ENCODE measurements around the gene ERP27. TPM values are rescaled to one million over a fixed set of nuclear protein-coding genes. Genes with fewer than 3 reads are reported as not detected.

ERP27 gene
- total and polyA plus RNA-seq, 12 donors = 0.18 to 3.0 (median 1.2) TPM; not detected in 2

- 51 to 62% (median 58%) methylated on average over 8 to 13 of the region's 13 CpGs for WGBS, 4 donors
- Histone ChIP-seq H3K36me3 (replicated peaks in 1 of 2) (no peaks in the 10 kb centered on the region), H3K27ac (peak overlapping the region; percentile 14 to 76 (median 44)), H3K4me3 (peak overlapping the region in 2 of 4 donors; percentile 17 to 53), H3K4me1 (replicated peaks in 1 of 2) (peaks cover 0 to 18% of the 10 kb centered on the region in 2 donors), H3K27me3 (no peaks in the 10 kb centered on the region), H3K9me3 (replicated peaks in 1 of 3) (no peaks in the 10 kb centered on the region)
- DNase-seq = peak in 1 of 7 donors; percentile 19
- intact Hi-C loops (cut with DNase I) = no loop called here
- TF ChIP-seq, protein P1, sequence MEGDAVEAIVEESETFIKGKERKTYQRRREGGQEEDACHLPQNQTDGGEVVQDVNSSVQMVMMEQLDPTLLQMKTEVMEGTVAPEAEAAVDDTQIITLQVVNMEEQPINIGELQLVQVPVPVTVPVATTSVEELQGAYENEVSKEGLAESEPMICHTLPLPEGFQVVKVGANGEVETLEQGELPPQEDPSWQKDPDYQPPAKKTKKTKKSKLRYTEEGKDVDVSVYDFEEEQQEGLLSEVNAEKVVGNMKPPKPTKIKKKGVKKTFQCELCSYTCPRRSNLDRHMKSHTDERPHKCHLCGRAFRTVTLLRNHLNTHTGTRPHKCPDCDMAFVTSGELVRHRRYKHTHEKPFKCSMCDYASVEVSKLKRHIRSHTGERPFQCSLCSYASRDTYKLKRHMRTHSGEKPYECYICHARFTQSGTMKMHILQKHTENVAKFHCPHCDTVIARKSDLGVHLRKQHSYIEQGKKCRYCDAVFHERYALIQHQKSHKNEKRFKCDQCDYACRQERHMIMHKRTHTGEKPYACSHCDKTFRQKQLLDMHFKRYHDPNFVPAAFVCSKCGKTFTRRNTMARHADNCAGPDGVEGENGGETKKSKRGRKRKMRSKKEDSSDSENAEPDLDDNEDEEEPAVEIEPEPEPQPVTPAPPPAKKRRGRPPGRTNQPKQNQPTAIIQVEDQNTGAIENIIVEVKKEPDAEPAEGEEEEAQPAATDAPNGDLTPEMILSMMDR (IDR thresholded peaks at IDR 0.05) = no peak
- no peak for TF ChIP-seq POLR2A (IDR thresholded peaks at IDR 0.05)
Measured at GRCh38 chr12:14960548-14961465, 22.5 kb upstream of the ERP27 start.

GRCh38 chr12:14959916-14960496 lies 21.7 kb upstream of the ERP27 start:
- Histone ChIP-seq H3K4me1 (replicated peaks in 1 of 2) (peaks cover 0 to 18% of the 10 kb centered on the region in 2 donors), H3K9me3 (replicated peaks in 1 of 3) (no peaks in the 10 kb centered on the region), H3K27ac (peak overlapping the region in 3 of 5 donors; percentile 25 to 76 (median 57)), H3K36me3 (replicated peaks in 1 of 2) (no peaks in the 10 kb centered on the region), H3K4me3 (peak overlapping the region in 1 of 4 donors; percentile 53), H3K27me3 (no peaks in the 10 kb centered on the region)
- no peak for DNase-seq
- TF ChIP-seq POLR2A (IDR thresholded peaks at IDR 0.05) = no peak
- TF ChIP-seq, protein P1 (IDR thresholded peaks at IDR 0.05) = no peak
- intact Hi-C loops (cut with DNase I) = no loop called here
- WGBS, 4 donors = 68 to 77% (median 73%) methylated on average over 4 of the region's 4 CpGs

- H3K4me3 ChIP-seq = peak overlapping the region in 1 of 4 donors; percentile 53
- no peak for DNase-seq
- H3K9me3 ChIP-seq (replicated peaks in 1 of 3) = no peaks in the 10 kb centered on the region
- intact Hi-C loops (cut with DNase I) = no loop called here
- H3K4me1 ChIP-seq (replicated peaks in 1 of 2) = peaks cover 0 to 18% of the 10 kb centered on the region in 2 donors
- no peaks in the 10 kb centered on the region for H3K36me3 ChIP-seq (replicated peaks in 1 of 2)
- H3K27me3 ChIP-seq = no peaks in the 10 kb centered on the region
- peak overlapping the region in 2 of 5 donors; percentile 57 to 76 for H3K27ac ChIP-seq
- no peak for TF ChIP-seq POLR2A (IDR thresholded peaks at IDR 0.05)
- TF ChIP-seq, protein P1 (IDR thresholded peaks at IDR 0.05) = no peak
- 41 to 54% (median 50%) methylated on average over 3 of the region's 3 CpGs for WGBS, 4 donors
Measured at GRCh38 chr12:14959463-14959862, 21.1 kb upstream of the ERP27 start.

DNA sequence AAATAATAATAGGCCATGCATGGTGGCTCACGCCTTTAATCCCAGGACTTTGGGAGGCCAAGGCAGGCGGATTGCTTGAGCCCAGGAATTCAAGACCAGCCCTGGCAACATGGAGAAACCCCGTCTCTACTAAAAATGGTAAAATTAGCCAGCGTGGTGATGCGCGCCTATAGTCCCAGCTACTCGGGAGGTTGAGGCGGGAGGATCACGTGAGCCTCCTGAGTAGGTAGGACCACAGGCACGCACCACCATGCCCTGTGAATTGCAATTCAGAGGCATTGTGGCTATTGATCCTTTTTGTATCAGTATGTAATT lies 20.7 kb upstream of the ERP27 start:
- no peak for DNase-seq
- TF ChIP-seq, protein P1 (IDR thresholded peaks at IDR 0.05) = no peak
- no peak for TF ChIP-seq POLR2A (IDR thresholded peaks at IDR 0.05)
- 80 to 91% (median 85%) methylated on average over 10 of the region's 10 CpGs for WGBS, 4 donors
- intact Hi-C loops (cut with DNase I) = no loop called here
- no peaks in the 10 kb centered on the region for H3K9me3 ChIP-seq (replicated peaks in 1 of 3)
- no peaks in the 10 kb centered on the region for H3K27me3 ChIP-seq
- peak overlapping the region in 2 of 5 donors; percentile 56 to 76 for H3K27ac ChIP-seq
- H3K4me3 ChIP-seq = peak overlapping the region in 1 of 4 donors; percentile 36
- peaks cover 0 to 18% of the 10 kb centered on the region in 2 donors for H3K4me1 ChIP-seq (replicated peaks in 1 of 2)
- H3K36me3 ChIP-seq (replicated peaks in 1 of 2) = no peaks in the 10 kb centered on the region

Measured in adrenal gland (tissue), 12 donors.